Fibroblast of lung (primary cell): ENCODE data around the gene GOLGA5.

Experiments
- CTCF ChIP-seq, 2 donors: IDR thresholded peaks in 1 of 2; conservative IDR thresholded peaks in 1 of 2; 1 replicate in 1 of 2; 2 replicates in 1 of 2; pipeline ENCODE4 v1.5.1; 2011 to 2012; ENCODE audit warnings: low read length in 2 of 2, control low read depth in 1 of 2, inconsistent platforms in 1 of 2, low read depth in 1 of 2, mild to moderate bottlenecking in 1 of 2
- EZH2 ChIP-seq: IDR thresholded peaks from 2 replicates; pipeline ENCODE4 v1.5.1; 2012; ENCODE audit warnings: low read length, control low read depth, mild to moderate bottlenecking; ENCODE audit errors: missing control alignments

DNA sequence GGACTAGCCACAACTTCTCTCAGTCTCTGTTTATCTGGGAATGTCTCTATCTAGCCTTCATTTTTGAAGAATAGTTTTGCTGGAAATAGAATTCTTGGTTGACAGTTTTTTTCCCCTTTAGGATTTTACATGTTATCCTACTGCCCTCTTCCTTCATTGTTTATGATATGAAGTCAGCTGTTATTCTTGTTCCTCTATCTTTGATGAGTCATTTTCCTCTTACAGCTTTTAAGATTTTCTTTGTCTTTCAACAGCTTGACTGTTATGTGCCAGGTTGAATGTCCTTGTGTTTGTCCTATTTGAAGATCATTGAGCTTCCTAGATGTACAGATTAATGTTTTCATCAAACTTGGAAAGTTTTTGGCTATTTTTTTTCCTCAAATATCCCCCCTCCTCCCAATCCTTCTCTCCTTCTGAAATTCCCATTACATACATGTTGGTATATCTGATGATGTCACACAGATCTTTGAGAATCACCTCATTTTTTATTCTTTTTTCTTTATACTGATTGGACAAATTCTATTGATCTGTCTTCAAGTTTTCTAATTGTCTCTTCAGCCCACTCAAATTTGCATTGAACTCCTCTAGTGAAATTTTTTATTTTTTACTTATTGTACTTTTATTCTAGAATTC, 4.5 kb upstream of the GOLGA5 start:
- TF ChIP-seq CTCF (conservative IDR thresholded peaks at IDR 0.05 in 1 of 2, IDR thresholded peaks at IDR 0.05 in 1 of 2; ENCODE audit: low read depth in 1 of 2, low read length in 2 of 2) (no peak), EZH2 (no peak)
